ENCODE results near the gene ATRNL1. TPM values are rescaled to one million over a fixed set of nuclear protein-coding genes. Genes with fewer than 3 reads are reported as not detected.
"Not testable (repeated sequence)": the region's sequence is repeated elsewhere in the genome, so short reads cannot be mapped to it uniquely, and the experiment has no call there.

The ATRNL1 gene
- total RNA-seq, 1 experiment from 2014 or later, result 1.3 TPM

DNA sequence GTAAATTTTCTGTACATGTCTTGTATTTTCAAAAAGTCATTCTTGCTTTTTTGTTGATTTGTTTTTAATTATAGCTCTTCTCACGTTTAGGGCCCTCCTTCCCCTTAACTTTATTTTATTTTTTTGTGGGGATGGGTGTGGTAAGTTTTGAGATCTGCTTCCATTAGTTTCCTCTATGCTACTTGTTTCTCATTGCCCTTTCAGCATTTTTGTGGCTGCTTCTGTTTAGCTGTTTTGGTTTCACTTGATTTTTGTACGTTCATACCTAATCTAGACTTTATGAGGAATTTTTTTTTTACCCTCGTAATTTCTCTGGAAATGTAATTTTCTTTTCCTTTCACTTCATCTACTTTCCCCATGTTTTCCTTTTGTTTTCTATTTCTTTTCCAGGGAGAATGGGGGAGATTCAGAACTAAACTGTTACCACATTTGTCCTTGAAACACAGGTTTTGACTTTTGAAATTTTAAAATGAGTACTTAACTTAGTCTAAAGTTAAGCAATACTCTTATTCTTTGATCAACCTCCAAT is 80.8 kb downstream of the ATRNL1 start:
- no peaks in the 10 kb centered on the region for H3K9me3 ChIP-seq (ENCODE audit: control insufficient read depth in 1 of 2, insufficient read depth in 1 of 2, low read depth in 1 of 2, low read length in 2 of 2)
- H3K36me3 ChIP-seq (ENCODE audit: control insufficient read depth in 1 of 2, insufficient read depth in 2 of 2, low read length in 2 of 2), result no peaks in the 10 kb centered on the region
- 0 out of 2 replicates have a peak, but pooled peaks cover 9% of the 10 kb centered on the region for H3K27me3 ChIP-seq (ENCODE audit: insufficient read depth, low read length)
- ATAC-seq (no peak), DNase-seq (ENCODE audit: low read depth, low spot score) (no peak)
- H3K9ac ChIP-seq (ENCODE audit: low read length), result no peak overlapping the region
- POLR2A ChIA-PET, result no interaction called here
- no peak overlapping the region for H2AFZ ChIP-seq (ENCODE audit: low read depth, low read length, poor library complexity, severe bottlenecking)
- RAD21 ChIA-PET (ENCODE audit: low non-redundant PET in 1 of 2, low total read pairs in 2 of 2, uncharacterized antibody in 2 of 2, unreplicated experiment in 2 of 2), result no interaction called here
- H3K4me2 ChIP-seq (ENCODE audit: low read length), result no peak overlapping the region
- H3K9me2 ChIP-seq (ENCODE audit: insufficient read depth), result no peaks in the 10 kb centered on the region
- no peaks in the 10 kb centered on the region for H4K20me1 ChIP-seq (ENCODE audit: insufficient read depth)
- intact Hi-C loops (cut with micrococcal nuclease), result no loop called here
- H3K4me1 ChIP-seq (ENCODE audit: control insufficient read depth in 1 of 2, insufficient read depth in 2 of 2, low read length in 2 of 2), result no peaks in the 10 kb centered on the region
- TF ChIP-seq SIN3A (IDR thresholded peaks at IDR 0.05; ENCODE audit: low read depth) (no peak), CEBPB (IDR thresholded peaks at IDR 0.05; ENCODE audit: low read depth) (no peak), SRF (IDR thresholded peaks at IDR 0.05; ENCODE audit: low read depth) (no peak), EZH2 (IDR thresholded peaks at IDR 0.05) (no peak), CBX3 (IDR thresholded peaks at IDR 0.05; ENCODE audit: low read depth) (no peak), REST (IDR thresholded peaks at IDR 0.05; ENCODE audit: low read depth) (no peak), RAD21 (IDR thresholded peaks at IDR 0.05; ENCODE audit: low read depth) (no peak), EGR1 (IDR thresholded peaks at IDR 0.05; ENCODE audit: low read depth) (no peak), SP1 (IDR thresholded peaks at IDR 0.05; ENCODE audit: low read depth) (no peak), POLR2AphosphoS5 (IDR thresholded peaks at IDR 0.05; ENCODE audit: low read depth, low read length) (no peak), JUND (IDR thresholded peaks at IDR 0.05) (no peak), POLR2A (IDR thresholded peaks at IDR 0.05; ENCODE audit: borderline replicate concordance, extremely low read depth, insufficient read depth, insufficient read length) (no peak), ELF1 (IDR thresholded peaks at IDR 0.05; ENCODE audit: borderline replicate concordance, low read depth) (no peak), ZNF274 (IDR thresholded peaks at IDR 0.05; ENCODE audit: low read depth, low read length) (no peak), YY1 (IDR thresholded peaks at IDR 0.05; ENCODE audit: extremely low read depth, insufficient replicate concordance, low read depth, low read length) (no peak)
- TF ChIP-seq, protein P1, sequence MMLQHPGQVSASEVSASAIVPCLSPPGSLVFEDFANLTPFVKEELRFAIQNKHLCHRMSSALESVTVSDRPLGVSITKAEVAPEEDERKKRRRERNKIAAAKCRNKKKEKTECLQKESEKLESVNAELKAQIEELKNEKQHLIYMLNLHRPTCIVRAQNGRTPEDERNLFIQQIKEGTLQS (IDR thresholded peaks at IDR 0.05), result no peak
- TF ChIP-seq, protein P2, sequence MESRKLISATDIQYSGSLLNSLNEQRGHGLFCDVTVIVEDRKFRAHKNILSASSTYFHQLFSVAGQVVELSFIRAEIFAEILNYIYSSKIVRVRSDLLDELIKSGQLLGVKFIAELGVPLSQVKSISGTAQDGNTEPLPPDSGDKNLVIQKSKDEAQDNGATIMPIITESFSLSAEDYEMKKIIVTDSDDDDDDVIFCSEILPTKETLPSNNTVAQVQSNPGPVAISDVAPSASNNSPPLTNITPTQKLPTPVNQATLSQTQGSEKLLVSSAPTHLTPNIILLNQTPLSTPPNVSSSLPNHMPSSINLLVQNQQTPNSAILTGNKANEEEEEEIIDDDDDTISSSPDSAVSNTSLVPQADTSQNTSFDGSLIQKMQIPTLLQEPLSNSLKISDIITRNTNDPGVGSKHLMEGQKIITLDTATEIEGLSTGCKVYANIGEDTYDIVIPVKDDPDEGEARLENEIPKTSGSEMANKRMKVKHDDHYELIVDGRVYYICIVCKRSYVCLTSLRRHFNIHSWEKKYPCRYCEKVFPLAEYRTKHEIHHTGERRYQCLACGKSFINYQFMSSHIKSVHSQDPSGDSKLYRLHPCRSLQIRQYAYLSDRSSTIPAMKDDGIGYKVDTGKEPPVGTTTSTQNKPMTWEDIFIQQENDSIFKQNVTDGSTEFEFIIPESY (IDR thresholded peaks at IDR 0.05; ENCODE audit: extremely low read depth, insufficient replicate concordance, low read length), result no peak
- CTCF ChIA-PET, result no interaction called here
- H3K27ac ChIP-seq (ENCODE audit: low read depth, low read length), result no peak overlapping the region
- H3K4me3 ChIP-seq (replicated peaks in 1 of 2; ENCODE audit: low read depth in 1 of 2, low read length in 2 of 2), result no peak overlapping the region
- no peaks in the 10 kb centered on the region for H3K79me2 ChIP-seq (ENCODE audit: insufficient read depth, low read length)
- no TSS peak for BruUV-seq (replicated peaks)

DNA sequence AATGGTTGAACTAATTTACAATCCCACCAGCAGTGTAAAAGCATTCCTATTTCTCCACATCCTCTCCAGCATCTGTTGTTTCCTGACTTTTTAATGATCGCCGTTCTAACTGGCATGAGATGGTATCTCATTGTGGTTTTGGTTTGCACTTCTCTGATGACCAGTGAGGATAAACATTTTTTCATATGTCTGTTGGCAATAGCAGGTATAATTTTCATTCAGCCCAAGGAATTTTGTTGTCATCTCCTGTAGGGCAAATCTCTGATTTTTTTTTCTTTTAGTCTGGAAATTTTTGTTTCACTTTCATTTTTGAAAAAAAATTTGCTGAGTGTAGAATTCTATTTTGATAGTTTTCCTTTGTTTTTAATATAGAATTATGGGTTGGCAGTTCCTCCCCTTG is 114.1 kb downstream of the ATRNL1 start:
- POLR2A ChIA-PET; BruUV-seq (replicated peaks); CTCF ChIA-PET; H3K9me2 ChIP-seq (ENCODE audit: insufficient read depth); H3K4me1 ChIP-seq (ENCODE audit: control insufficient read depth in 1 of 2, insufficient read depth in 2 of 2, low read length in 2 of 2); RAD21 ChIA-PET (ENCODE audit: low non-redundant PET in 1 of 2, low total read pairs in 2 of 2, uncharacterized antibody in 2 of 2, unreplicated experiment in 2 of 2); H4K20me1 ChIP-seq (ENCODE audit: insufficient read depth); H3K4me3 ChIP-seq (replicated peaks in 1 of 2; ENCODE audit: low read depth in 1 of 2, low read length in 2 of 2); ATAC-seq; H3K9ac ChIP-seq (ENCODE audit: low read length); H3K4me2 ChIP-seq (ENCODE audit: low read length); H3K27ac ChIP-seq (ENCODE audit: low read depth, low read length); H2AFZ ChIP-seq (ENCODE audit: low read depth, low read length, poor library complexity, severe bottlenecking); intact Hi-C loops (cut with micrococcal nuclease); DNase-seq (ENCODE audit: low read depth, low spot score); H3K9me3 ChIP-seq (ENCODE audit: control insufficient read depth in 1 of 2, insufficient read depth in 1 of 2, low read depth in 1 of 2, low read length in 2 of 2); H3K36me3 ChIP-seq (ENCODE audit: control insufficient read depth in 1 of 2, insufficient read depth in 2 of 2, low read length in 2 of 2); H3K79me2 ChIP-seq (ENCODE audit: insufficient read depth, low read length): not testable (repeated sequence)
- H3K27me3 ChIP-seq (ENCODE audit: insufficient read depth, low read length), result peaks cover 25% of the 10 kb centered on the region; the same call in 1 of the 2 replicates
